Neuronal stem cell (in vitro differentiated cells): ENCODE results near the gene RASSF3.

Experiments used
- DNase-seq: peaks from one replicate; pipeline ENCODE4 v3.0.0-alpha.2; 2013; ENCODE audit warnings: low spot score
- H2AFZ ChIP-seq: one replicate; pipeline ENCODE4 v1.6.1; 2013; ENCODE audit warnings: mild to moderate bottlenecking, low read length, inconsistent platforms
- H2AK5ac ChIP-seq: 2 replicates; pipeline ENCODE4 v1.6.1; 2013; ENCODE audit warnings: low read depth, mild to moderate bottlenecking, inconsistent platforms, low read length, moderate library complexity, mixed read lengths
- H2BK120ac ChIP-seq: 2 replicates; pipeline ENCODE4 v1.6.1; 2013; ENCODE audit warnings: low read depth, mild to moderate bottlenecking, inconsistent platforms, low read length, moderate library complexity, mixed read lengths
- H2BK12ac ChIP-seq: one replicate; pipeline ENCODE4 v1.6.1; 2013; ENCODE audit warnings: low read length, inconsistent platforms
- H2BK15ac ChIP-seq: 2 replicates; pipeline ENCODE4 v1.6.1; 2013; ENCODE audit warnings: mild to moderate bottlenecking, low read length, inconsistent platforms, mixed read lengths
- H2BK5ac ChIP-seq: one replicate; pipeline ENCODE4 v1.6.1; 2013; ENCODE audit warnings: inconsistent platforms, mild to moderate bottlenecking, low read length, moderate library complexity
- H3K14ac ChIP-seq: one replicate; pipeline ENCODE4 v1.6.1; 2013; ENCODE audit warnings: low read length, inconsistent platforms
- H3K18ac ChIP-seq: 2 replicates; pipeline ENCODE4 v1.6.1; 2013; ENCODE audit warnings: low read length, inconsistent platforms
- H3K23ac ChIP-seq: 2 replicates; pipeline ENCODE4 v1.6.1; 2013; ENCODE audit warnings: low read depth, mild to moderate bottlenecking, mixed read lengths, low read length, inconsistent platforms; ENCODE audit not compliant: poor library complexity
- H3K27ac ChIP-seq: replicated peaks from 3 replicates; pipeline ENCODE4 v1.5.1; 2013; ENCODE audit warnings: low read length, inconsistent platforms
- H3K27me3 ChIP-seq, 3 experiments: 2 replicates each; pipeline ENCODE4 v1.6.1; 2013; ENCODE audit warnings: low read length in 3 of 3, mild to moderate bottlenecking in 2 of 3, inconsistent platforms in 1 of 3, low read depth in 1 of 3, mixed read lengths in 1 of 3, moderate library complexity in 1 of 3; ENCODE audit not compliant: control insufficient read depth in 3 of 3, insufficient read depth in 3 of 3
- H3K36me3 ChIP-seq, 2 donors: replicated peaks in 1 of 2; 2 replicates each; pipeline ENCODE4 v1.6.1; 2013; ENCODE audit warnings: low read length in 2 of 2; ENCODE audit not compliant: control insufficient read depth in 2 of 2, insufficient read depth in 2 of 2
- H3K4ac ChIP-seq: 2 replicates; pipeline ENCODE4 v1.6.1; 2013; ENCODE audit warnings: inconsistent platforms, mild to moderate bottlenecking, low read length, moderate library complexity
- H3K4me1 ChIP-seq, 2 donors: 1 replicate in 1 of 2; 2 replicates in 1 of 2; pipeline ENCODE4 v1.6.1; 2013; ENCODE audit warnings: low read length in 2 of 2, low read depth in 1 of 2; ENCODE audit not compliant: control insufficient read depth in 2 of 2, insufficient read depth in 1 of 2
- H3K4me2 ChIP-seq: one replicate; pipeline ENCODE4 v1.6.1; 2013; ENCODE audit warnings: mild to moderate bottlenecking, low read length, inconsistent platforms; ENCODE audit not compliant: insufficient read depth, poor library complexity, severe bottlenecking
- H3K4me3 ChIP-seq, 2 donors: 2 replicates each; pipeline ENCODE4 v1.5.1; 2013; ENCODE audit warnings: low read length in 2 of 2, mild to moderate bottlenecking in 2 of 2, inconsistent platforms in 1 of 2, moderate library complexity in 1 of 2
- H3K79me1 ChIP-seq: one replicate; pipeline ENCODE4 v1.6.1; 2013; ENCODE audit warnings: low read depth, mild to moderate bottlenecking, inconsistent platforms, low read length, moderate library complexity
- H3K9ac ChIP-seq: one replicate; pipeline ENCODE4 v1.6.1; 2013; ENCODE audit warnings: mild to moderate bottlenecking, low read depth, low read length, inconsistent platforms; ENCODE audit not compliant: poor library complexity
- H3K9me3 ChIP-seq, 2 donors: replicated peaks in 1 of 2; 2 replicates each; pipeline versions ENCODE3 to v1.6.1; 2013; ENCODE audit warnings: low read length in 2 of 2, mild to moderate bottlenecking in 2 of 2, inconsistent platforms in 1 of 2, low read depth in 1 of 2, mixed read lengths in 1 of 2, moderate library complexity in 1 of 2; ENCODE audit not compliant: control insufficient read depth in 2 of 2, insufficient read depth in 1 of 2
- H4K8ac ChIP-seq: one replicate; pipeline ENCODE4 v1.6.1; 2013; ENCODE audit warnings: low read depth, mild to moderate bottlenecking, inconsistent platforms, low read length, moderate library complexity
- H4K91ac ChIP-seq: one replicate; pipeline ENCODE4 v1.6.1; 2013; ENCODE audit warnings: low read length, low read depth, mild to moderate bottlenecking, inconsistent platforms; ENCODE audit not compliant: poor library complexity
- WGBS, 2 donors: extraction: QIAGEN DNeasy Blood & Tissue Kit; methylation state at CpG; one replicate each; pipeline ENCODE4 v1.1.7; 2013; ENCODE audit warnings: missing lambda C conversion rate in 2 of 2, mixed read lengths in 1 of 2; ENCODE audit not compliant: insufficient read length in 2 of 2, insufficient replicate concordance in 1 of 2; ENCODE audit errors: extremely low coverage in 2 of 2; 5-methylcytosine and 5-hydroxymethylcytosine counted together

RASSF3 gene

GRCh38 chr12:64673490-64674169 lies 63.3 kb downstream of the RASSF3 start:
- Histone ChIP-seq H2BK15ac (no peak overlapping the region), H2BK12ac (no peak overlapping the region), H2AFZ (no peak overlapping the region), H3K27me3 (no peaks in the 10 kb centered on the region), H3K27ac (no peak overlapping the region), H3K36me3 (no peaks in the 10 kb centered on the region), H2AK5ac (no peak overlapping the region), H4K8ac (no peak overlapping the region), H3K79me1 (peaks cover 5% of the 10 kb centered on the region), H3K4me3 (no peak overlapping the region), H3K23ac (no peak overlapping the region), H3K4ac (no peak overlapping the region), H3K4me1 (peaks cover 12 to 25% of the 10 kb centered on the region in 2 donors), H4K91ac (no peak overlapping the region), H2BK120ac (no peak overlapping the region), H3K18ac (no peak overlapping the region), H2BK5ac (no peak overlapping the region), H3K9me3 (no peaks in the 10 kb centered on the region), H3K9ac (no peak overlapping the region), H3K4me2 (no peak overlapping the region), H3K14ac (no peak overlapping the region)
- no CpG with 5 or more reads among the region's 9 CpGs for WGBS, 2 donors
- DNase-seq = peak; percentile 24

GRCh38 chr12:64674367-64674922 lies 64.2 kb downstream of the RASSF3 start:
- Histone ChIP-seq H3K27ac (no peak overlapping the region), H3K79me1 (peaks cover 5% of the 10 kb centered on the region), H3K9ac (no peak overlapping the region), H3K23ac (no peak overlapping the region), H3K9me3 (no peaks in the 10 kb centered on the region), H4K91ac (no peak overlapping the region), H3K4me2 (no peak overlapping the region), H2BK15ac (no peak overlapping the region), H3K4ac (no peak overlapping the region), H3K4me1 (peaks cover 8 to 23% of the 10 kb centered on the region in 2 donors), H3K18ac (peak overlapping the region; percentile 22), H2BK12ac (no peak overlapping the region), H4K8ac (peak overlapping the region; percentile 66), H3K27me3 (no peaks in the 10 kb centered on the region), H2AK5ac (peak overlapping the region; percentile 6), H3K14ac (no peak overlapping the region), H2BK120ac (no peak overlapping the region), H3K36me3 (no peaks in the 10 kb centered on the region), H2AFZ (no peak overlapping the region), H3K4me3 (no peak overlapping the region), H2BK5ac (no peak overlapping the region)
- WGBS, 2 donors = no CpG with 5 or more reads among the region's 10 CpGs
- DNase-seq = no peak

DNA sequence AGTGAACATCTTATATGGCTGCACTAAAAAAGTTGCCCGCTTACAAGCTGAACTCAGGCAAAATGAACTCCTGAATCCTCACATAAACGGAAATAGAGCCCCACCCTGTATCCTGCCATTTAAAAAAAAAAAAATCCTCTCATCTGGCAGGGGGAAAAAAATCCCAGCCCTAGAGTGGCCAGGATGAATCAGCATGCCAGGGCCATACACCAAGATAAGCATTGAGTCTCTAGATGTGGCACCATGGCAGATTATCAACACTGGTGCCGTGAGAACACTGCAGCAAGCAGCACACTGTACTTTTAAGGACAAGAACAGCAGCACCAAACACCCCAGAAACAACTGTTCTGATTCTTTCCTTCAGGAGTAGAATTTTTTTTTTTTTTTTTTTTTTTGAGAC lies 65.5 kb downstream of the RASSF3 start:
- no peak overlapping the region for H2BK120ac ChIP-seq
- no peaks in the 10 kb centered on the region for H3K36me3 ChIP-seq
- H2BK12ac ChIP-seq = no peak overlapping the region
- no peak for DNase-seq
- H3K14ac ChIP-seq = no peak overlapping the region
- H3K18ac ChIP-seq = no peak overlapping the region
- H3K4ac ChIP-seq = no peak overlapping the region
- no peak overlapping the region for H2AK5ac ChIP-seq
- no peak overlapping the region for H3K4me2 ChIP-seq
- no peak overlapping the region for H3K9ac ChIP-seq
- H2BK5ac ChIP-seq = no peak overlapping the region
- H3K27ac ChIP-seq = no peak overlapping the region
- no peak overlapping the region for H3K23ac ChIP-seq
- no peak overlapping the region for H4K91ac ChIP-seq
- no peak overlapping the region for H2AFZ ChIP-seq
- no CpG with 5 or more reads among the region's 3 CpGs for WGBS, 2 donors
- no peaks in the 10 kb centered on the region for H3K27me3 ChIP-seq
- H3K4me1 ChIP-seq = peaks cover 2 to 23% of the 10 kb centered on the region in 2 donors
- H4K8ac ChIP-seq = no peak overlapping the region
- H3K9me3 ChIP-seq = no peaks in the 10 kb centered on the region
- H3K4me3 ChIP-seq = no peak overlapping the region
- no peak overlapping the region for H2BK15ac ChIP-seq
- H3K79me1 ChIP-seq = peaks cover 5% of the 10 kb centered on the region

GRCh38 chr12:64678248-64678647 lies 68.0 kb downstream of the RASSF3 start:
- Histone ChIP-seq H2BK12ac (no peak overlapping the region), H3K23ac (no peak overlapping the region), H2AK5ac (no peak overlapping the region), H3K18ac (no peak overlapping the region), H4K8ac (no peak overlapping the region), H3K36me3 (no peaks in the 10 kb centered on the region), H3K4ac (no peak overlapping the region), H2AFZ (no peak overlapping the region), H3K27me3 (no peaks in the 10 kb centered on the region), H3K9me3 (no peaks in the 10 kb centered on the region), H3K4me3 (no peak overlapping the region), H3K9ac (no peak overlapping the region), H3K79me1 (peaks cover 3% of the 10 kb centered on the region), H3K14ac (no peak overlapping the region), H4K91ac (no peak overlapping the region), H2BK120ac (no peak overlapping the region), H3K27ac (no peak overlapping the region), H3K4me1 (peaks cover 2 to 22% of the 10 kb centered on the region in 2 donors), H2BK15ac (no peak overlapping the region), H3K4me2 (no peak overlapping the region), H2BK5ac (no peak overlapping the region)
- no CpG with 5 or more reads among the region's 2 CpGs for WGBS, 2 donors
- no peak for DNase-seq
